H1 (cell line): Measurements from ENCODE around the gene ALK. TPM values are rescaled to one million over a fixed set of nuclear protein-coding genes. Genes with fewer than 3 reads are reported as not detected.

ENCODE experiments used
- ATF2 ChIP-seq: IDR thresholded peaks from 2 replicates; pipeline ENCODE4 v1.6.1; 2012; ENCODE audit warnings: low read length, inconsistent platforms
- MAX ChIP-seq: IDR thresholded peaks from 2 replicates; pipeline ENCODE4 v1.6.1; 2012; ENCODE audit warnings: inconsistent platforms
- polyA plus RNA-seq, 7 experiments: library from polyadenylated mRNA; depleted of rRNA in 3 of 7; stranded (reverse) in 5 of 7; unstranded in 2 of 7; fragments of >200 nt in 5 of 7; fragments of 200-250 nt in 2 of 7; gene quantifications; 1 replicate in 5 of 7; 2 replicates in 1 of 7; 4 replicates in 1 of 7; pipeline versions ENCODE4 v1.2.1 to v1.2.3, GENCODE V29; 2011 to 2013; ENCODE audit warnings: missing spikeins in 2 of 7, mixed read lengths in 2 of 7
- total RNA-seq: library from RNA; stranded (reverse); fragmentation: NEBNext Ultra II Directional; extraction: Animal tissue kit (Norgen Biotek cat#: 25700); gene quantifications from 2 replicates; pipeline ENCODE4 v1.2.1, GENCODE V29; 2021

Gene ALK
- total and polyA plus RNA-seq, 2 of the 8 experiments (the other 6 are each of a cell fraction or from before 2014, with no cell fraction given) = 0.02 to 0.09 TPM

DNA sequence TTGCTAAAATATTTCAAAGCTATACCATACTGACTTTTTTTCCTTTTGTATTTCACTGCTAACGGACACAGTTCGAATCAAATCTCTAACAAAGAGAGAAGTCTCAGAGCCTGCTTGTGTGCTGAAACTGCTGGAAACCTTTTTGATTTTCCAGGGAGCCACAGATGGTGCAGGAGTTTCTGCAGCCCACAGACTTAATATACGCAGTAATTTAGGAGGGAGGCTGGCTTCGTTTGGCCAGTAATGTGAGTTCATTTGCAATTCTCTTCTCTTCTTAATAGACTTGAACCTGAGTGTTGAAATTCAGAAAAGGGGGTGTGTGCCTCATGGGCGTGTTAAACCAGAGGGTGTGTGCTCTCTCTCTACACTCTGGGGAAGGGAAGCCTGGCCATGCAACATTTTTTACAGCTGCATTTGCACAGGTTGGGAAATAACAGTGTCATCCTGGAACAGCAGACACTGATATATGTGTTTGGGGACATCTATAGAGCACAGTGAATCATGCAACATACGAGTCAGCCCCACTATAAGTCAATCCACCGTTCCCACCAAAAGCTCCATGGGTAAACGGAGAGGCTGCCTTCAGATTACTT, 473.2 kb downstream of the ALK start (continued):
- TF ChIP-seq ATF2 (no peak), MAX (no peak)
